ENCODE results near the gene C1QTNF3.

C1QTNF3 gene

DNA sequence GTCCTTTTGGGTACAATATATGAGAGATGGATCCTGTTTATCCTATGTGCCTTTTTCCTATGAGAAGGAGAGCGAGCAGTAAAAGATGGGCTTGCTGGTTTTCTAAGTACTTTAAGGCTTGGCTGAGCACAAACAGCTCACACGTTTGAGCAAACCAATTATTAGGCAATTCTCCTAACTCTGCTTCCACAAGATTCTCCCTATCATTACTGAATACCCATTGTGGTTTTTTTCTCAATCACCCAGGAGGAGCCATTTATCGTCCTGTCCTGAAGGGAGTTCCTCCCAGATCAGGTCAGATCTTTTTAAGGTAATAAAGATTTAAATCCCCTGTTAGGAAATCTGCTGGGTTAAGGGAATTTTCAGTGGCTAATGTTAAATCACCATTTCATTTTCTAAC is 19.4 kb upstream of the C1QTNF3 start:
- Histone ChIP-seq H2BK12ac (ENCODE audit: low read length) (no peak overlapping the region), H3K79me1 (ENCODE audit: low read depth, low read length) (no peaks in the 10 kb centered on the region), H3K14ac (ENCODE audit: low read length) (no peak overlapping the region), H3K4me2 (ENCODE audit: insufficient read depth, low read length, poor library complexity, severe bottlenecking) (no peak overlapping the region), H4K91ac (ENCODE audit: low read depth, low read length, poor library complexity) (no peak overlapping the region), H2BK120ac (ENCODE audit: low read depth, low read length) (no peak overlapping the region), H2AK5ac (ENCODE audit: low read depth, low read length) (no peak overlapping the region), H3K4me3 (ENCODE audit: low read length in 2 of 2) (no peak overlapping the region), H3K27ac (replicated peaks; ENCODE audit: low read length) (no peak overlapping the region), H3K23ac (ENCODE audit: low read depth, low read length, poor library complexity) (no peak overlapping the region), H3K9ac (ENCODE audit: low read depth, low read length, poor library complexity) (no peak overlapping the region), H2BK5ac (ENCODE audit: low read length) (no peak overlapping the region), H3K4ac (ENCODE audit: low read length) (no peak overlapping the region), H2AFZ (ENCODE audit: low read length) (no peak overlapping the region), H3K27me3 (ENCODE audit: control insufficient read depth in 3 of 3, insufficient read depth in 3 of 3, low read depth in 1 of 3, low read length in 3 of 3) (no peaks in the 10 kb centered on the region), H3K9me3 (replicated peaks in 1 of 2; ENCODE audit: control insufficient read depth in 2 of 2, insufficient read depth in 1 of 2, low read depth in 1 of 2, low read length in 2 of 2) (peaks cover 0 to 9% of the 10 kb centered on the region in 2 donors), H3K4me1 (ENCODE audit: control insufficient read depth in 2 of 2, insufficient read depth in 1 of 2, low read depth in 1 of 2, low read length in 2 of 2) (peaks cover 0 to 4% of the 10 kb centered on the region in 2 donors), H4K8ac (ENCODE audit: low read depth, low read length) (no peak overlapping the region), H2BK15ac (ENCODE audit: low read length) (no peak overlapping the region), H3K36me3 (replicated peaks in 1 of 2; ENCODE audit: control insufficient read depth in 2 of 2, insufficient read depth in 2 of 2, low read length in 2 of 2) (peaks cover 2 to 18% of the 10 kb centered on the region in 2 donors), H3K18ac (ENCODE audit: low read length) (no peak overlapping the region)
- no CpG with 5 or more reads among the region's 3 CpGs for WGBS, 2 donors (ENCODE audit: extremely low coverage in 2 of 2, insufficient read length in 2 of 2, insufficient replicate concordance in 1 of 2)
- DNase-seq (ENCODE audit: low spot score) = no peak

DNA sequence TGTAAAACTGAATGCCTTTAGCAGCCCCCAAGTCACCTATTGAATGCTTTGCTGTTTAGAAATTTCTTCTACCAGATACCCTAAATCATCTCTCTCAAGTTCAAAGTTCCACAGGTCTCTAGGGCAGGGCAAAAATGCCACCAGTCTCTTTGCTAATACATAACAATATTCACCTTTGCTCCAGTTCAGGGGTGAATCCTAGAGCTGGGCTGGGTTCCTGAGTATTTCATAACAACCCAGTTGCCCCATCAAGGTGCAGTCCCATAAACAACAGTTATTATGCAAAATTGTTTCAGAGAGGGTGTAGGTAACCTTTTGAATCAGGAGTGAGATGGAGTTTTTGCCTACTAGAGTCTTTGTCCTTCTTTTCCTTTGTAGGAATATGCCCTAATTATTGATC is 19.0 kb upstream of the C1QTNF3 start:
- Histone ChIP-seq H3K27ac (replicated peaks; ENCODE audit: low read length) (no peak overlapping the region), H3K4me3 (ENCODE audit: low read length in 2 of 2) (no peak overlapping the region), H3K27me3 (ENCODE audit: control insufficient read depth in 3 of 3, insufficient read depth in 3 of 3, low read depth in 1 of 3, low read length in 3 of 3) (no peaks in the 10 kb centered on the region), H3K14ac (ENCODE audit: low read length) (no peak overlapping the region), H2AK5ac (ENCODE audit: low read depth, low read length) (no peak overlapping the region), H3K36me3 (replicated peaks in 1 of 2; ENCODE audit: control insufficient read depth in 2 of 2, insufficient read depth in 2 of 2, low read length in 2 of 2) (peaks cover 2 to 18% of the 10 kb centered on the region in 2 donors), H2AFZ (ENCODE audit: low read length) (no peak overlapping the region), H3K9ac (ENCODE audit: low read depth, low read length, poor library complexity) (no peak overlapping the region), H2BK5ac (ENCODE audit: low read length) (no peak overlapping the region), H3K4ac (ENCODE audit: low read length) (no peak overlapping the region), H2BK120ac (ENCODE audit: low read depth, low read length) (no peak overlapping the region), H3K4me1 (ENCODE audit: control insufficient read depth in 2 of 2, insufficient read depth in 1 of 2, low read depth in 1 of 2, low read length in 2 of 2) (peaks cover 0 to 4% of the 10 kb centered on the region in 2 donors), H3K4me2 (ENCODE audit: insufficient read depth, low read length, poor library complexity, severe bottlenecking) (no peak overlapping the region), H3K79me1 (ENCODE audit: low read depth, low read length) (no peaks in the 10 kb centered on the region), H2BK15ac (ENCODE audit: low read length) (no peak overlapping the region), H3K9me3 (replicated peaks in 1 of 2; ENCODE audit: control insufficient read depth in 2 of 2, insufficient read depth in 1 of 2, low read depth in 1 of 2, low read length in 2 of 2) (peaks cover 0 to 9% of the 10 kb centered on the region in 2 donors), H3K23ac (ENCODE audit: low read depth, low read length, poor library complexity) (no peak overlapping the region), H2BK12ac (ENCODE audit: low read length) (no peak overlapping the region), H4K8ac (ENCODE audit: low read depth, low read length) (no peak overlapping the region), H4K91ac (ENCODE audit: low read depth, low read length, poor library complexity) (no peak overlapping the region), H3K18ac (ENCODE audit: low read length) (no peak overlapping the region)
- DNase-seq (ENCODE audit: low spot score) = no peak

DNA sequence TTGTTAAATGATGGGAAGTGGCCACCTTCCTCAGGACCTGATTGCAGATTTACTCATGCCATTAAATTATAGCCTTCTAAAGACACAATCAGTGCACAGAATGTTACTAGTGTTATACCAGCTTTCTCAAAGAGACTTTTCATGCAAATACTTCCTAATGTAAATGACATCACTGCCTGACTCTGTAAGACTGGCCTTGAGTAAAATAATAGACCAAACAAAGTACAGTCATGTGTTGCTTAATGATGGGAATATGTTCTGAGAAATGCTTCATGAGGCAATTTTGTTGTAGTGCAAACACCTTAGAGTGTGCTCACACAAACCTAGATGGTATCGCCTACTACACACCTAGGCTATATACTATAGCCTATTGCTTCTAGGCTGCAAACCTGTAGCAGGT is 17.0 kb upstream of the C1QTNF3 start:
- H3K27me3 ChIP-seq (ENCODE audit: control insufficient read depth in 3 of 3, insufficient read depth in 3 of 3, low read depth in 1 of 3, low read length in 3 of 3) = no peaks in the 10 kb centered on the region
- H2AFZ ChIP-seq (ENCODE audit: low read length) = no peak overlapping the region
- H2BK15ac ChIP-seq (ENCODE audit: low read length) = no peak overlapping the region
- no peak overlapping the region for H4K8ac ChIP-seq (ENCODE audit: low read depth, low read length)
- no peak overlapping the region for H2AK5ac ChIP-seq (ENCODE audit: low read depth, low read length)
- H3K27ac ChIP-seq (replicated peaks; ENCODE audit: low read length) = no peak overlapping the region
- DNase-seq (ENCODE audit: low spot score) = no peak
- no peak overlapping the region for H3K18ac ChIP-seq (ENCODE audit: low read length)
- H3K9me3 ChIP-seq (replicated peaks in 1 of 2; ENCODE audit: control insufficient read depth in 2 of 2, insufficient read depth in 1 of 2, low read depth in 1 of 2, low read length in 2 of 2) = peaks cover 0 to 9% of the 10 kb centered on the region in 2 donors
- no peak overlapping the region for H3K4me2 ChIP-seq (ENCODE audit: insufficient read depth, low read length, poor library complexity, severe bottlenecking)
- no peak overlapping the region for H3K23ac ChIP-seq (ENCODE audit: low read depth, low read length, poor library complexity)
- H3K4ac ChIP-seq (ENCODE audit: low read length) = no peak overlapping the region
- H3K9ac ChIP-seq (ENCODE audit: low read depth, low read length, poor library complexity) = no peak overlapping the region
- H2BK120ac ChIP-seq (ENCODE audit: low read depth, low read length) = no peak overlapping the region
- H3K14ac ChIP-seq (ENCODE audit: low read length) = no peak overlapping the region
- H3K4me3 ChIP-seq (ENCODE audit: low read length in 2 of 2) = no peak overlapping the region
- H2BK5ac ChIP-seq (ENCODE audit: low read length) = no peak overlapping the region
- peaks cover 2 to 18% of the 10 kb centered on the region in 2 donors for H3K36me3 ChIP-seq (replicated peaks in 1 of 2; ENCODE audit: control insufficient read depth in 2 of 2, insufficient read depth in 2 of 2, low read length in 2 of 2)
- H3K4me1 ChIP-seq (ENCODE audit: control insufficient read depth in 2 of 2, insufficient read depth in 1 of 2, low read depth in 1 of 2, low read length in 2 of 2) = peaks cover 0 to 4% of the 10 kb centered on the region in 2 donors
- WGBS, 2 donors (ENCODE audit: extremely low coverage in 2 of 2, insufficient read length in 2 of 2, insufficient replicate concordance in 1 of 2) = no CpG with 5 or more reads among the region's 1 CpG
- H4K91ac ChIP-seq (ENCODE audit: low read depth, low read length, poor library complexity) = no peak overlapping the region
- no peaks in the 10 kb centered on the region for H3K79me1 ChIP-seq (ENCODE audit: low read depth, low read length)
- no peak overlapping the region for H2BK12ac ChIP-seq (ENCODE audit: low read length)

GRCh38 chr5:34058532-34058931 is 15.5 kb upstream of the C1QTNF3 start:
- Histone ChIP-seq H2BK15ac (ENCODE audit: low read length) (no peak overlapping the region), H2BK12ac (ENCODE audit: low read length) (no peak overlapping the region), H3K27me3 (ENCODE audit: control insufficient read depth in 3 of 3, insufficient read depth in 3 of 3, low read depth in 1 of 3, low read length in 3 of 3) (no peaks in the 10 kb centered on the region), H3K27ac (replicated peaks; ENCODE audit: low read length) (no peak overlapping the region), H3K18ac (ENCODE audit: low read length) (no peak overlapping the region), H3K4me1 (ENCODE audit: control insufficient read depth in 2 of 2, insufficient read depth in 1 of 2, low read depth in 1 of 2, low read length in 2 of 2) (peaks cover 0 to 5% of the 10 kb centered on the region in 2 donors), H4K8ac (ENCODE audit: low read depth, low read length) (no peak overlapping the region), H2BK5ac (ENCODE audit: low read length) (no peak overlapping the region), H3K4me2 (ENCODE audit: insufficient read depth, low read length, poor library complexity, severe bottlenecking) (no peak overlapping the region), H3K9ac (ENCODE audit: low read depth, low read length, poor library complexity) (no peak overlapping the region), H3K4me3 (ENCODE audit: low read length in 2 of 2) (no peak overlapping the region), H4K91ac (ENCODE audit: low read depth, low read length, poor library complexity) (no peak overlapping the region), H2AFZ (ENCODE audit: low read length) (no peak overlapping the region), H2AK5ac (ENCODE audit: low read depth, low read length) (no peak overlapping the region), H3K9me3 (replicated peaks in 1 of 2; ENCODE audit: control insufficient read depth in 2 of 2, insufficient read depth in 1 of 2, low read depth in 1 of 2, low read length in 2 of 2) (peaks cover 0 to 9% of the 10 kb centered on the region in 2 donors), H3K36me3 (replicated peaks in 1 of 2; ENCODE audit: control insufficient read depth in 2 of 2, insufficient read depth in 2 of 2, low read length in 2 of 2) (peaks cover 0 to 10% of the 10 kb centered on the region in 2 donors), H3K23ac (ENCODE audit: low read depth, low read length, poor library complexity) (no peak overlapping the region), H3K4ac (ENCODE audit: low read length) (no peak overlapping the region), H3K14ac (ENCODE audit: low read length) (no peak overlapping the region), H3K79me1 (ENCODE audit: low read depth, low read length) (no peaks in the 10 kb centered on the region), H2BK120ac (ENCODE audit: low read depth, low read length) (no peak overlapping the region)
- WGBS, 2 donors (ENCODE audit: extremely low coverage in 2 of 2, insufficient read length in 2 of 2, insufficient replicate concordance in 1 of 2) = no CpG with 5 or more reads among the region's 2 CpGs
- no peak for DNase-seq (ENCODE audit: low spot score)

Data from neuronal stem cell (in vitro differentiated cells).